AG20443 (cell line): ENCODE measurements around the gene PPL.
"Not testable (repeated sequence)": the region's sequence is repeated elsewhere in the genome, so short reads cannot be mapped to it uniquely, and the experiment has no call there.

Experiments used
- DNase-seq: peaks from one replicate; pipeline ENCODE4 v3.0.0; 2012; ENCODE audit warnings: low spot score, mixed read lengths

Gene PPL

DNA sequence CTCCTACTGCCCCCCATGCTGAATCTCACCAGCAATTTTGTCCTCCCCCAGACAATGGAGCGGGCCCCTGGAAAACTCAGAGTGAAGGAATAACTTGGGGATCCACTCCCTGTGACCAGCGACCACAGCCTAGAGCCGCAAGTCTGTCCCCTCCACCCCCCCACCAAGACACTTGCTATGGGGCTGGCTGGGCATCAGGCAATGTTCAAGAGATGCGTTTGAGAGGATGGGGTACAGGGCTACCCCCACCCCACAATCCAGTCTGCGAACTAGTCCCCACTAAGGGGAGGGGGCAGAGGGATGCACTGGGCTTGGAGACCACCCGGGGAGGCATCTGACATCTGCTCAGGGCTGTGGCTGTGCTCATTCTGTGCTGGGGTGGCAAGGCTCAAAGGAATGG is 2.4 kb downstream of the PPL start:
- DNase-seq: no peak

DNA sequence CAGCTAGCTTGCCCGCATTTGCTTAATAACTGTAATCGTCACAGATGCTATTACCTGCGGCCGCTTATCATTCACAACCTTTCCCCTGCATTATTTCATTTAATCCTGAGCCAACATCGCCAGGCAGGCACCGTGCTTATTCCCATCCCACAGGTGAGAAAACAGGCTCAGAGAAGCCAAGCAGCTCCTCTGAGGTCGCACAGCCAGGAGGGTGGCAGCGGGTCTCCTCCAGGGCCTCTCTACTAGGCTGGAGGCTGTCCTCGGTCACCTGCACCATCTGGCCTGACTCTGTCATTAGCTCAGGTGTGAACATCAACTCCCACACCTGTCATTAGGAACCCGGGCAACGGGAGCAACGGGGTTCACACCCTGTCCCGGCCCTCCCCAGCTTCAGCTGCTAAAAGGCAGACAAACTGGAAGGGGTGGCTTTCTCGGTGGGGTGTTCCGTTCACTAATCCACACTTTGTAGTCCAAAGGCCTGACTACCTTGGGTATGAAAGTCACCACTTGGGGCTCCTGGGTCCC is 3.0 kb downstream of the PPL start:
- no peak for DNase-seq

DNA sequence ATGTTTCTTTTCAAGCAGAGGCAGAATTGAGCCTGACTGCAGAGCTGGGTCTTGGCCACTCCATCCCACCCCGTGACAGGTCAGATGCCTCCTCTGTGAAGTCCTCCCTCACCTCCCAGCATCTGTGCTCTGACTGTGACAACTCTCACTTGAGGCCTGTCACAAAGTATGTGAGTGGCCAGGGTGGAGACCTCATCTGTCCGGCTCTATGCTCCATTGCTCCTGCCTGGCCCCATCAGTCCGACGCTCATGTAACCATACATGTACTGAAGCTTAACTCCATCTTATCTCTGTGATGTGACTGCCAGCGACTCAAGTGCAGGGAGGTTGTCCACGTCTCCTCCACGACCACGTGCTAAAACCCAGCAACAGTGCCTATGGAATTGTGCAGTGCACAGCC is 3.5 kb downstream of the PPL start:
- no peak for DNase-seq

DNA sequence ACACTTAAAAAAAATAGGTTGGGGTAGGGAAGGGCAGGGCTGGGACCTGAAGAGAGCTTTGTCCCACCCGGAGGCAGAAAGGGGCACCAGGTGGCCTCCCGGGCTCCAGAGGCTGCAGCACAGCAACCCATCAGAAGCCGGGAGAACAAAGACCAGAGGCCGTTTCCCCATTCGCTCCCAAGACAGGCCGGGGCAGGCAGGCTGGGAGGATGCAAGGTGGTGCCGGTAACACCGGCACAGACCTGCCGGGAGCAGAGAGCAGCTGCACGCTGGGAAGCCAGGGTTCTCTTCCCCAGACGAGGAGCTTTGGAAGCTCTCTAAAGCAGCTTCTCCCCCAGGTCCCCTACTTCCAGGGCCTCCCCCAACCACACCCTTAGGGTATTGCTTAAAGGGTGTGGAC is 5.6 kb downstream of the PPL start:
- no peak for DNase-seq

DNA sequence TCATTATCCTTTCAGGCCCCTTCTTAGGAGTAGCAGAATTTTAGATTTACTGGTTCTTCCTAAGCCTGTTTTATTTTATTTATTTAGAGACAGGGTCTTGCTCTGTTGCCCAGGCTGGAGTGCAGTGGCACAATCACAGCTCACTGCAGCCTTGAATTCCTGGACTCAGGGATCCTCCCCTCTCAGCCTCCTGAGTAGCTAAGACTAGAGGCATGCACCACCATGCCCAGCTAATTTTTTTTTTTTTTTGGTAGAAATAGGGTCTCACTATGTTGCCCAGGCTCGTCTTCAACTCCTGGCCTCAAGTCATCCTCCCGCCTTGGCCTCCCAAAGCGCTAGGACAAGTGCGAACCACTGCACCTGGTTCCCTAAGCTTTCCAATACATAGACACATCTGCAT is 7.3 kb downstream of the PPL start:
- DNase-seq: not testable (repeated sequence)

DNA sequence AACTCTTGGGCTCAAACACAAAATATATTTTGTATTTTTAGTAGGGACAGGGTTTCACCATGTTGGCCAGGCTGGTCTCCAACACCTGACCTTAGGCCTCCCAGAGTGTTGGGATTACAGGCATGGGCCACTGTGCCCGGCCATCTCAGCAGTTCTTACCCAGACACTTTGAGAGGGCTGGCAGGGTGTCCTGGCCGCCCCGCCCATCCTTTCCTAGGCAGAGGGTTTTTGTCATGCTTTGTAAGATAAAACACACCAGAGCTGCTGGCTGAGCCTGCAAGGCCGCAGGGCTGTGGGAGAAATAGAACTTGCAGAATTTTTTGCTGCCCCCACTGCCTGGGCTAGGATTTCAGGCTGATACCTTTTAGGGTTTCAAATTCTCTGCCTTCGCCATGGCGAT is 8.7 kb downstream of the PPL start:
- no peak for DNase-seq

DNA sequence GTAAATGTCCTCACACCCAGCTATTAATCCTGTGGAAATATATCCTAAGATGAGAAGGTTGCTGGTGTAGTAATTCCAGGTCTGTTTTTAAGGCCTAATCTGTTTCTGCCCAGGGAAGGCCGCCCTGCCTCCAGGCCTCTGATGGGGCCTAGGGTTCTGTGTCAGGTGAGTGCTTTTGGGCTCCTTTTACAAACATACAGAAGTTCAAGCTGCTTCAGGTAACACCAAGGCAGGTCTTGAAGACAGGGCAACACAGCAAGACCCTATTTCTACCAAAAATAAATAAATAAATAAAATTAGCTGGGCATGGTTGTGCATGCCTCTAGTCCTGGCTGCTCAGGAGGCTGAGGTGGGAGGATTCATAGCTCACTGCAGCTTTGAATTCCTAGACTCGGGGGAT is 9.3 kb downstream of the PPL start:
- DNase-seq: no peak

DNA sequence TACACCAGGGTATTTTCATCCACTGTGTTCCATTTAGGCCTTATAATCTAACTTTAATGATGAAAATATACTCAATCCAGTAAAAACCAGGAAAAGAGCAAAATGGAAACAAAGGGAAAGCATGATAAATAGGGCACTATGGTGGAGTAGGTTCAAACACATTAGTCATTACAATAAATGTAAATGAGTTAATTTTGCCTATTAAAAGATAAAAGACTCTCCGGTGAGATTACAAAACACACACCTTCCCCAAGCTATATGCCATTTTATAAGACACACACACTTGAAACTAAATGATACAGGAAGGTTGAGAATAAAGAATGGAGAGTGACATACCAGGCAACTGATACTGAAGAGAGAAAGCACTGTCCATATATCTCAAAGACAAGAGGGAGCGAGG is 10.0 kb downstream of the PPL start:
- DNase-seq: no peak

DNA sequence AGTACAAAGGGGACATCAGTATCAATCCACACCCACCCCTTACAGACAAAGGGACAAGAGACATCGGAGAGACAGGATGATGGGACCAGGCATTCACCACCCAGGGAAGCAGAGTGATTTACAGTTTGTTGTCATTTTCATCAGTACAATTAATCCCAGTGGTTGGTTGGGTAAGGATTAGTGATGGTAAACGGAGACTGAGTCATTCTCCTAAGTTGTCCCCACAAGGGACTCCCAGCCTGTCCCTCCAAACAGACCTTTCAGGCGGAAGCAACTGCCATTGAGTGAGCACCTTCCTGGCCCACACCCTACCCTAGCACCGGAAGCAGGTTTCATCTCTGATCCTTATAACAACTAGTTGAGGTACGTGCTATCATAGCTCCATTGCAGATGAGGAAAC is 11.2 kb downstream of the PPL start:
- no peak for DNase-seq

DNA sequence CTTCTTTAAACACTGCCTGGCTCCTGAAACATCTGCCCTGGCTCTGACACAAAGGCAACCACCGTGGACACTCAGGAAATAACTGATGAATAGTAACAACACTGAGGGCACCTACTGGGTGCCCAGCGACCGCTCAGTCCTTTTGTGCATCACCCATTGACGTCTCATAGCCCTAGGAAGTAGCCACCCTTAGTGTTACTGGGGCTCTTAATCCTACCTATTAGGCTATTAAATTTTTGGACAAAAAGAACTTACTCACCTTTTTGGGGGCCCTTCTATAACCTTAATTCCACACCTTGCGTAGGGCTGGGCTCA is 11.7 kb downstream of the PPL start:
- no peak for DNase-seq

DNA sequence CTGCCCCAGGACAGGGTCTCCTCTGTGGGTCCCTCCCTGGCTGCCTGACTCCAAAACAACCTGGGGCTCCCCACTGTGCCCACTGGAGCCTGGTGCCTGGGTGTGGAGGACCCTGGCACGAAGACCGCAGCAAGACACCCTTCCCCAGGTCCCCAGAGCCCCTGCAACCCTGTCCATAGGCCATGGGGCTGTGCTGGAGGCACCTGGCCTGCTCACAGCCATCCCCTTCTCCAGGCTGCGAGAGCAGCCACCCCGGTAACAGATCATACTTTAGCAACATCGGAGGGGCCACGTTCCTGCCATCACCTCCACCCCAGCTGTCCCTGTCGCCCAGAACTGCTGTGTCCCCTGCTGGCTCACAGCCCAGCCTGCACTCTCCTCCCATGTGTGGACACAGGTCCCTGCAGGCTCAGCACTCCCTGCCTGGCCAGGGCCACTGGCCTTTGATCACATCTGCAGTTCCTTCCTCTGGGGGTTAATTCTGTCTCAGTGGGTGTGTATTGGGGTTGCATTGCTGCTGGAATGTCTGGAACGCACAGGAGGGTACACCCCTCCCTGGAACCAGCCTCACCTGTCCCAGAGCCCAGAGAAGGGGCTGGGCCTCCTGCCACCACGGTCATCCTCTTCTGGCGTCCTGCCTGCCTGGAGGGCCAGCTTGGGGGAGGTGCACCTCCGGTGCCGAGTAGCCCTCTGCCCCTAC is 12.2 kb downstream of the PPL start:
- no peak for DNase-seq

DNA sequence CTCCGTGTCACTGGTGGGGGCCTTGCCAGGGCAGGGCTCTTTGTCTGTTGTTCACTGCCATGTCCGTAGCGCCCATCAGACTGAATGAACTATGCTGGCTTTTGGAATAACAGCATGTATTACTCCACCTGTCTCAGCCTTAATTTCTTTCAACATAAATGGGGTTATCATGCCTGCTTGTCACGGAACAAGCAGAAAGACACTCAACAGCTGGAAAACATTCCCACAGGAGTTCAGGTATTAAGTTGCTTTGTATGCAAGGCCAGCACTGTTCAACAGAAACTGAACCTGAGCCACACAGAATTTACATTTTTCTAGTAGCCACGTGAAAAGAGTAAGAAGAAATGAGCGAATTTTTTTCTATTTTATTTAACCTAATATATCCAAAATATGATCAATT is 13.1 kb downstream of the PPL start:
- DNase-seq: no peak

DNA sequence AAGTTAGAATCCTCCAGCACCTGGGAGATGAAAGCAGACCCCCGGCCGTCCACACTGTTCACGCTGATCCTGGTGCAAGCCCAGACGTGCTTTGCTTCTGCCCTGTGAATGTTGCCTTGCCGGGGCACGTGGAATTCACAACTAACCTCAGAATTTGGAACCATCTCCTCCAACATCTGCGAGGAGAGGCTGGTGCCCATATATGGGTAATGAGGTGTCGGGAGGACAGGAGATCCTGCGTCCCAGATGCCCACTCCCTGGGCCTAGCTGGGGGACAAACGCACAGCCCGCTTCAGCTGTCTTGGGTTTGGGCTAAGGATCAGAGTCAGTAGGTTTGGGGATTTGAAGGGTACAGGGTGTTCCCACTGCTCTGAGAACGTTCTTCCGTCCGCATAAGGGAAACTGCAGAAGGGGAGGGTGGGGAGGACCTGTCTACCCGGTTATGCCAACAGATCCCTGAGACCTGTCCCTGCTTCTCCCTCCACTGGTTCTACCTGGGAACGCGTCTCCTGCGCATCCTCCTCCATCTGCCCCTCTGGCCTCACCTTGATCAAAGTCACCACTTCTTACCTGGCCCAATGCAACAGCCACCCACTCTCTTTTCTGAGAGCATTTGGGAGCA is 14.1 kb downstream of the PPL start:
- DNase-seq: no peak

DNA sequence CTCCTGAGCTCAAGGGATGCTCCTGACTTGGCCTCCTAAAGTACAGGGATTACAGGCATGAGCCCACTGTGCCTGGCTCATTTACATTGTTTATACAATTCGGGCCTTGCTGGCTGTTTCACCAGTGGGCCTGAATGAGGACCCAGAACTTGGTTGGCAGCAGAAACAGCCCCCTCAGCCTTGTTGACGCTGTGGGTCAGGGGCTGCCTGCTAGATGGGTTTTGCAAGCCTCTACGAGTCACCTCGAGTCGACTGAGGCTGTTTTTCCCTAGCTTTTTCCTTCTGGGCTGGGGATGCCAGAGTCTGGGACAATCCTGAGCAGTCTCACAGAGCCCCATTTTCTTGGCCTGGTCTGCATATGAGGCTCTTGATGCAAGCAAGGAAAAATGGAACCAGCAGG is 16.1 kb downstream of the PPL start:
- no peak for DNase-seq

DNA sequence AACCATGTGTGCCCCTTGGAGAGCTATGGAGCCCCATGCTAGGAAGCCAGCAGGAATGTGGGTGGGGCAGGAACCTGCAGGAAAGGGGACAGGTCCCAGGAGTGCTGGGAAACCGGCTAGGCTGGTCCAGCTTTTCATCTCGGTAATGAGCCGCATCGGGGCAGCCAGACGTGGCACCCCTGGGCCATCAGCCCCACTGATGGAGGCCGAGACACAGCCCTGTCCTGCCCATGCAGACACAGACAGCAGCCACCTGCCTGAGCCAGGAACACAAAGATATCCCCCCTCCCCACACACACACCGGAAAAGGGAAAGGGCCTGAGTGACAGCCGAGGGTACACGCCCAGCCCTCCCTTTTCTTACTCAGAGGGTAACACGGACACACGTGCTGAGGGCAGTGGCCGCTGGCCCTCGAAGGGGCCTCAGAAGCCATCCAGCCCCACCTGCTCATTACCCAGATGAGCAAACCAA is 18.1 kb downstream of the PPL start:
- DNase-seq: no peak

DNA sequence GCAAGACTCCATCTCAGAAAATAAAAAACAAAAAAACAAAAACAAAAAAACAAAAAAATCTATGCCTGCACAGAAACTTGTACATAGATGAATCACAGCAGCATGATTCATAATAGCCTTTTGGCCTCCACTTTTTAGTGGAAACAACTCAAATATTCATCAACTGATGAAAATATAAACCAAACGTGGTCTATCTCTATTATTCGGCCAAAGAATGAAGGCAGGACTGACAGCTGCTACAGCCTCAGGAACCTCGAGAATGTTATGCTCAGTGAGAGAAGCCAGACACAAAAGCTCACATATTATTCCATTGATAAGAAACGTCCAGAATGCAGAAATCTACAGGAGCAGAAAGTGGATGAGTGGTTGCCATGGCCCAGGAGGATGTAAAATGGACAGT is 19.8 kb downstream of the PPL start:
- no peak for DNase-seq

DNA sequence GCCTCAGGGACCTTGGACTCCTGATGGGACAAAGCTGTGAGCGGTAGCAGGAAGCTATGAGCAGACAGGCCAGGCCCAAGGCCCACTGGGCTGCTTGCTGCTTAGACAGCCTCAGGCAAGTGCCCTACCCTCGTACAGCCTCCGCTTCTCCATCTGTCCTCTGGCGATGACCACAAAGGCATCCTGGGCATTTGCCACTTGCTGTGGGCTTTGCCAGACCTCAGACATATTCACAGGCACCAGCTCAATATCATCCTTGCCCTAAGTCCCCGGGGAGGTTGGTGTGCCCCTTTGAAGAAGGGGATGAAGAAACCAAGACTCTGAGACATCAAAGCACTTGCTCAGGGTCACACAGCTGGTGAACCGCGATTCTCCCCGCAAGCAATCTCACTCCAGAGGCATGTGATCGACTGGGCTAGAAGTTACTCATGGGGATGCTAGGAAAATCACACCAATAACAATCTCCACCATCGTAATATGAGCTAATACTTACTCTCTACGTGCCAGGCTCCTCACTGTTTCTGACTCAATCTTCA is 21.7 kb downstream of the PPL start:
- DNase-seq: peak; percentile 77

DNA sequence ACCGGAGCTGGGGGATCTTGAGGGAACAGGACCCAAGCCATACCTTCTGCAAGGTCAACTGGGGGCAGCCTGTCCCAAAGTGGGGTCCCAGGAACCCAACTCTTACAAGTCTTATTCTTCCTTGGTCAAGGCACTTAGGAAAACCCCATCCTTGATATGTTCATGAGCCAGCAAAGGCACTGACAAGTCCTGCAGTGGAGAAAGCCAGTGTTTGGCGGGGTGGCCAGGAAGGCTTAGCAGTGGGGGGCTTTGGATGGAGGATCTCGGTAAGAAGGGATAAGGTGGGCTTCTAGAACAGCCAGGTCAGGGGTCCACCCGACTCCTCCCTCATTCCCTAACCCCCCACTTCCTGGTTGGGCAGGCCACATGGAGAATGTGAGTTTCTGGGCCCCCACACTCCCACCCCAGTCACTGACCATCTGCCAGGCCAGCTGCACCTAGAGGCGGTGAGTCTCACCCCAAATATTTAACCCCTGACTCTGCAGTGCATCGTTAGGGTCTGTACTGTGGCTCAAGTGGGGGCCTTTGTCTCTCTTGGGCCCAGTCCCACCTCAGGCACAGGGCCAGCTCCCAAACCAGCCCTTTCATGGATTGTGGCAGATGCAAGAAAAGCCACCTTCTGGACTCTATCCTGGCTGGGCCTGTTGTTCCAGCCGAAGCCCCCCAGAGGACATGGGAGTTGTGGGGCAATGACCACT is 22.3 kb downstream of the PPL start:
- no peak for DNase-seq

DNA sequence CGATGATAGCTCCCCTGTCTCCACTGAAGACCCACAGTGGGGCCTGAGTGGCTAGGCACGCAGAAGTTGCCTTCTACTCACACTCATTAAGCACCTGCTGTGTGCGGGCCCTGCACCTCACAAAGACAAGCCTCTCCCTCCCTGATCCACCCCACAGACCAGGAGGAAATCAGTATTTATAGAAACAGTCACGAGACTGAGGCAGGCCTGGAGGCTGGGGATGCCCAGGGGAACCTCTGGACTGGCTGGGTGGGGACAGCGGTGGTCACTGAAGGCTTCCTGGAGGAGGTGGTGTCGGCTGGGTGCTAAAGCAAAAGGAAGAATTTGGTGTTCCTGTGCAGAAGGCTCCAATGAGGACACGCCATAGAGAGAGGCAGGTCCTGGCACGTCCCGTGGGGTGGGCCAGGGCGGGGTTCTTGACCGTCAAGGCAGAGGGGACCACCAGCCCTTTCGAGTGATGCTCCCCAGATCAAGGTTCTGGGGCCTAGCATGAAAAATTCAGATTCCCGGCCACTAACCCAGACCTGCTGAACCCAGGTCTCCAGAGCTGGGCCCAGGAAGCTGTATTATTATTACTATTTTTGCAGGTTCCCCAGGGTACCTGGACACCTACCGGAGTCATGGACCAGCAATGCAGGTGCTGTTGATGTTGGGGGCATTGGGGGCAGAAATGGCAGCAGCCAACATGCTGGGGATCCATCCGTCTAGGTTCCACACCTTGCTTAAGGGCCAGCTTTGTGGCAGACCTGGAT is 23.0 kb downstream of the PPL start:
- no peak for DNase-seq

DNA sequence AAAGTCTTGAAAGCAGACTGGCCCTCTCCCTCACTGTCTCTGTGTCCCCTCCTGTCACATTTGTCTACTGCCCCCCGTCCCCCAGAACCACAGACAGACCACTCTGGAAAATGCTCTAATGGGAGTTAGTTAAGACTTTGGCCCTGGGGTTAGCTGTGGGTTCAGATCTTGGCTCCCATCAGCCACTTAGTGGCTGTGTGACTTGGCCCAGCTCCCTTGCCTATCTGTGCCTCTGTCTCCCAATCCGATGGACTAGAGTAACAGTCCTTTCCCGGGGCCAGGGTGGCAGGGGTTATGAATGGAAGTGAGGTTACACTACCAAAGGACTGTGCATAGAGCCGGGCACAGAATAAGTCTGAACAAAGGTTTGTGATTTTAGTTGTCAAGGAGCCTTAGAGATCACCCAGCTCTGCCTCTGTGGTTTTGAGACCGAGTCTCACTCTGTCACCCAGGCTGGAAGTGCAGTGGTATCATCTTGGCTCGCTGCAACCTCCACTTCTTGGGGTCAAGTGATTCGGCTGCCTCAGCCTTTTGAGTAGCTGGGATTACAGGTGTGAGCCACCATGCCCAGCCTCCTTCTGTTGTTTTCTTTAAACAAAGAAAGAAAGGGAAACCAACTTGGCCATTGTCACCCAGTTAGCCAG is 23.7 kb downstream of the PPL start:
- DNase-seq: no peak

DNA sequence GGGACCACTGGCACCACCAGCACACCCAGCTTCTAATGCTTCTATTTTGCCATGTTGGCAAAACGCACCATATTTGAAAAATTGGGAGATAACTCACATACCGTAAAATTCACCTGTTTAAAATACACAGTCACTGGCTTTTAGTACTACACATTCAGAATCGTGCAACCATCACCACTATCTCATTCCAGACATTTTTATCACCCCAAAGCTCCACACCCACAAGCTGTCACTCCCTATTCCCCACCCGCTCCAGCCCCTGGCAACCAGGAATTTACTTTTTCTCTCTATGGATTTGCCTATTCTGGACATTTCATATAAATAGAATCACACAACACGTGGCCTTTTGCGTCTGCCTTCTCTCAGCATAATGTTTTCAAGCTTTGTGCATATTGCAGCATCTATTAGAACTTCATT is 25.0 kb downstream of the PPL start:
- no peak for DNase-seq

DNA sequence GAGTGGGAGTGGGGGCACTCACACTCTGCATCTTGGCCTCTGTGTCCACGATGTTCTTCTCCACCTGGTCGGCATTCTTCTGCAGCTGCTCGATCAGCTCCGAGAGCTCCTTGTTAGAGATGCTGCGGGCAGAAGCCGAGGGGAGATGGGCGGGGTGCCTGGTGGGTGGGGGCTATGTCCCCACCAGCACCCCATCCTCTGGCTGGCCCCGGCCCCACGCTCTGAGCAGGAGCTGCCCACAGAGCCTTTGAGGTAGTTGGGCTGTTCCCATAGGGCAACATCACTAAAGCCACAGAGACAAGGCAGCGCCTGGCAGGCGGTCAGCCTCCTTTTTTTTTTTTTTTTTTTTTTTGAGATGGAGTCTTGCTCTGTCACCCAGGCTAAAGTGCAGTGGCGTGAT is 26.1 kb downstream of the PPL start:
- no peak for DNase-seq
